Measurements from ENCODE around the gene SNRNP35.
"Not testable (repeated sequence)": the region's sequence is repeated elsewhere in the genome, so short reads cannot be mapped to it uniquely, and the experiment has no call there.

SNRNP35 gene

GRCh38 chr12:123442774-123443173, 15.2 kb upstream of the SNRNP35 start:
- H3K36me3 Mint-ChIP-seq = no peaks in the 10 kb centered on the region
- ATAC-seq (no peak), DNase-seq (ENCODE audit: low spot score in 2 of 2) (no peak)
- no peaks in the 10 kb centered on the region for H3K9me3 Mint-ChIP-seq
- H3K4me1 Mint-ChIP-seq = no peaks in the 10 kb centered on the region
- no peak overlapping the region for H3K4me3 Mint-ChIP-seq
- H3K27ac Mint-ChIP-seq = no peak overlapping the region

GRCh38 chr12:123444092-123445026, 13.6 kb upstream of the SNRNP35 start:
- ATAC-seq (no peak), DNase-seq (ENCODE audit: low spot score in 2 of 2) (no peak)
- H3K4me1 Mint-ChIP-seq = peaks cover 13% of the 10 kb centered on the region
- H3K9me3 Mint-ChIP-seq = no peaks in the 10 kb centered on the region
- no peaks in the 10 kb centered on the region for H3K36me3 Mint-ChIP-seq
- no peak overlapping the region for H3K27ac Mint-ChIP-seq
- H3K4me3 Mint-ChIP-seq = no peak overlapping the region

GRCh38 chr12:123445388-123446332, 12.3 kb upstream of the SNRNP35 start:
- Mint-ChIP-seq H3K27ac (peak overlapping the region; percentile 43), H3K9me3 (no peaks in the 10 kb centered on the region), H3K4me1 (peaks cover 18% of the 10 kb centered on the region), H3K36me3 (no peaks in the 10 kb centered on the region), H3K4me3 (no peak overlapping the region)
- no peak for ATAC-seq
- DNase-seq (ENCODE audit: low spot score in 2 of 2) = no peak

GRCh38 chr12:123446333-123446713, 11.6 kb upstream of the SNRNP35 start:
- peaks cover 18% of the 10 kb centered on the region for H3K4me1 Mint-ChIP-seq
- no peak overlapping the region for H3K4me3 Mint-ChIP-seq
- H3K36me3 Mint-ChIP-seq = no peaks in the 10 kb centered on the region
- no peaks in the 10 kb centered on the region for H3K9me3 Mint-ChIP-seq
- ATAC-seq (no peak), DNase-seq (ENCODE audit: low spot score in 2 of 2) (no peak)
- peak overlapping the region; percentile 43 for H3K27ac Mint-ChIP-seq

GRCh38 chr12:123449249-123449733, 8.6 kb upstream of the SNRNP35 start:
- peak overlapping the region; percentile 79 for H3K4me3 Mint-ChIP-seq
- H3K4me1 Mint-ChIP-seq = peaks cover 18% of the 10 kb centered on the region
- ATAC-seq (no peak), DNase-seq (ENCODE audit: low spot score in 2 of 2) (peak in 1 of 2 donors; percentile 51)
- peak overlapping the region; percentile 9 for H3K27ac Mint-ChIP-seq
- H3K36me3 Mint-ChIP-seq = peaks cover 12% of the 10 kb centered on the region
- H3K9me3 Mint-ChIP-seq = no peaks in the 10 kb centered on the region

GRCh38 chr12:123449856-123450255, 8.1 kb upstream of the SNRNP35 start:
- DNase-seq (ENCODE audit: low spot score in 2 of 2) (no peak), ATAC-seq (no peak)
- Mint-ChIP-seq H3K27ac (peak overlapping the region; percentile 9), H3K4me3 (no peak overlapping the region), H3K9me3 (no peaks in the 10 kb centered on the region), H3K4me1 (peaks cover 18% of the 10 kb centered on the region), H3K36me3 (peaks cover 12% of the 10 kb centered on the region)

GRCh38 chr12:123450636-123451035, 7.3 kb upstream of the SNRNP35 start:
- H3K4me1 Mint-ChIP-seq = peaks cover 18% of the 10 kb centered on the region
- no peak overlapping the region for H3K27ac Mint-ChIP-seq
- peaks cover 12% of the 10 kb centered on the region for H3K36me3 Mint-ChIP-seq
- no peak overlapping the region for H3K4me3 Mint-ChIP-seq
- DNase-seq (ENCODE audit: low spot score in 2 of 2) (no peak), ATAC-seq (no peak)
- no peaks in the 10 kb centered on the region for H3K9me3 Mint-ChIP-seq

GRCh38 chr12:123452276-123452550, 5.7 kb upstream of the SNRNP35 start:
- H3K4me3 Mint-ChIP-seq, H3K9me3 Mint-ChIP-seq, H3K27ac Mint-ChIP-seq: not testable (repeated sequence)
- ATAC-seq (peak; percentile 9), DNase-seq (ENCODE audit: low spot score in 2 of 2) (peak in 1 of 2 donors; percentile 52)
- Mint-ChIP-seq H3K4me1 (peaks cover 18% of the 10 kb centered on the region), H3K36me3 (peaks cover 18% of the 10 kb centered on the region)

- ATAC-seq = no peak
- Mint-ChIP-seq H3K27ac (no peak overlapping the region), H3K4me3 (no peak overlapping the region), H3K36me3 (peaks cover 25% of the 10 kb centered on the region), H3K9me3 (no peaks in the 10 kb centered on the region), H3K4me1 (peaks cover 16% of the 10 kb centered on the region)
- no peak for DNase-seq (ENCODE audit: low spot score in 2 of 2)
Observed at GRCh38 chr12:123453165-123453564, 4.8 kb upstream of the SNRNP35 start.

- H3K4me3 Mint-ChIP-seq; H3K9me3 Mint-ChIP-seq; DNase-seq (ENCODE audit: low spot score in 2 of 2); ATAC-seq: not testable (repeated sequence)
- Mint-ChIP-seq H3K27ac (peak overlapping the region; percentile 23), H3K4me1 (peaks cover 32% of the 10 kb centered on the region), H3K36me3 (peaks cover 94% of the 10 kb centered on the region)
Observed at GRCh38 chr12:123463174-123463573, 5.2 kb downstream of the SNRNP35 start.

GRCh38 chr12:123465084-123465483, 7.1 kb downstream of the SNRNP35 start:
- H3K27ac Mint-ChIP-seq = no peak overlapping the region
- peaks cover 92% of the 10 kb centered on the region for H3K36me3 Mint-ChIP-seq
- H3K4me1 Mint-ChIP-seq = peaks cover 22% of the 10 kb centered on the region
- DNase-seq (ENCODE audit: low spot score in 2 of 2) = no peak
- no peak for ATAC-seq
- no peaks in the 10 kb centered on the region for H3K9me3 Mint-ChIP-seq
- no peak overlapping the region for H3K4me3 Mint-ChIP-seq

- H3K9me3 Mint-ChIP-seq = no peaks in the 10 kb centered on the region
- ATAC-seq (peak; percentile 56), DNase-seq (ENCODE audit: low spot score in 2 of 2) (no peak)
- H3K4me3 Mint-ChIP-seq = no peak overlapping the region
- H3K4me1 Mint-ChIP-seq = peaks cover 9% of the 10 kb centered on the region
- no peak overlapping the region for H3K27ac Mint-ChIP-seq
- H3K36me3 Mint-ChIP-seq = peaks cover 84% of the 10 kb centered on the region
Observed at GRCh38 chr12:123468786-123469185, 10.8 kb downstream of the SNRNP35 start.

- no peak overlapping the region for H3K4me3 Mint-ChIP-seq
- H3K36me3 Mint-ChIP-seq = peaks cover 72% of the 10 kb centered on the region
- H3K9me3 Mint-ChIP-seq = no peaks in the 10 kb centered on the region
- peaks cover 12% of the 10 kb centered on the region for H3K4me1 Mint-ChIP-seq
- DNase-seq (ENCODE audit: low spot score in 2 of 2) (no peak), ATAC-seq (no peak)
- no peak overlapping the region for H3K27ac Mint-ChIP-seq
Observed at GRCh38 chr12:123469978-123470377, 12.0 kb downstream of the SNRNP35 start.

- H3K4me1 Mint-ChIP-seq = peaks cover 9% of the 10 kb centered on the region
- H3K27ac Mint-ChIP-seq = no peak overlapping the region
- ATAC-seq (no peak), DNase-seq (ENCODE audit: low spot score in 2 of 2) (no peak)
- H3K36me3 Mint-ChIP-seq = peaks cover 57% of the 10 kb centered on the region
- no peak overlapping the region for H3K4me3 Mint-ChIP-seq
- no peaks in the 10 kb centered on the region for H3K9me3 Mint-ChIP-seq
Observed at GRCh38 chr12:123471374-123472068, 13.6 kb downstream of the SNRNP35 start.

GRCh38 chr12:123472438-123472849, 14.5 kb downstream of the SNRNP35 start:
- ATAC-seq = no peak
- H3K36me3 Mint-ChIP-seq = peaks cover 48% of the 10 kb centered on the region

More at GRCh38 chr12:123472438-123472849, 14.5 kb downstream of the SNRNP35 start:
- no peak for DNase-seq (ENCODE audit: low spot score in 2 of 2)
- Mint-ChIP-seq H3K4me1 (peaks cover 14% of the 10 kb centered on the region), H3K4me3 (no peak overlapping the region), H3K9me3 (no peaks in the 10 kb centered on the region), H3K27ac (peak overlapping the region; percentile 23)

All from stimulated activated effector memory CD8-positive, alpha-beta T cell treated with anti-CD3 and anti-CD28 coated beads, Interleukin-12 subunit alpha, Interleukin-12 subunit beta, amount 100 ng/mL, for 72 hours (primary cell).